ENCODE data around the gene KLF7.

Gene KLF7

GRCh38 chr2:207166349-207167098, 776 bp upstream of the KLF7 start:
- no peaks in the 10 kb centered on the region for H3K9me3 ChIP-seq (ENCODE audit: insufficient read depth, low read depth, low read length)
- peak overlapping the region; percentile 99 for H3K9ac ChIP-seq (ENCODE audit: low read depth, low read length)
- H3K27me3 ChIP-seq (ENCODE audit: insufficient read depth, low read length) = no peaks in the 10 kb centered on the region; the same call in 1 of the 2 replicates
- H3K4me1 ChIP-seq (ENCODE audit: insufficient read depth, low read length) = peaks cover 43% of the 10 kb centered on the region
- peak overlapping the region; percentile 99 for H3K27ac ChIP-seq (ENCODE audit: low read depth, low read length)
- H3K4me3 ChIP-seq (ENCODE audit: low read length) = peak overlapping the region; percentile 73
- WGBS = under 1% methylated on average over 86 of the region's 86 CpGs
- H3K36me3 ChIP-seq (ENCODE audit: insufficient read depth, low read length) = no peaks in the 10 kb centered on the region

GRCh38 chr2:207166039-207166348, 246 bp upstream of the KLF7 start:
- H3K4me1 ChIP-seq (ENCODE audit: insufficient read depth, low read length) = peaks cover 48% of the 10 kb centered on the region
- peak overlapping the region; percentile 99 for H3K27ac ChIP-seq (ENCODE audit: low read depth, low read length)
- no peaks in the 10 kb centered on the region for H3K9me3 ChIP-seq (ENCODE audit: insufficient read depth, low read depth, low read length)
- H3K9ac ChIP-seq (ENCODE audit: low read depth, low read length) = peak overlapping the region; percentile 99
- no peaks in the 10 kb centered on the region for H3K36me3 ChIP-seq (ENCODE audit: insufficient read depth, low read length)
- WGBS = under 1% methylated on average over 20 of the region's 20 CpGs
- peak overlapping the region; percentile 93 for H3K4me3 ChIP-seq (ENCODE audit: low read length)
- no peaks in the 10 kb centered on the region; the same call in 1 of the 2 replicates for H3K27me3 ChIP-seq (ENCODE audit: insufficient read depth, low read length)

- 1% methylated on average over 20 of the region's 20 CpGs for WGBS
- peaks cover 65% of the 10 kb centered on the region for H3K4me1 ChIP-seq (ENCODE audit: insufficient read depth, low read length)
- H3K36me3 ChIP-seq (ENCODE audit: insufficient read depth, low read length) = no peaks in the 10 kb centered on the region
- no peaks in the 10 kb centered on the region; the same call in 1 of the 2 replicates for H3K27me3 ChIP-seq (ENCODE audit: insufficient read depth, low read length)
- H3K4me3 ChIP-seq (ENCODE audit: low read length) = peak overlapping the region; percentile 93
- H3K9me3 ChIP-seq (ENCODE audit: insufficient read depth, low read depth, low read length) = no peaks in the 10 kb centered on the region
- H3K9ac ChIP-seq (ENCODE audit: low read depth, low read length) = peak overlapping the region; percentile 60
- peak overlapping the region; percentile 20; the same call in 1 of the 2 replicates for H3K27ac ChIP-seq (ENCODE audit: low read depth, low read length)
These were observed 1.5 kb downstream of the KLF7 start for GRCh38 chr2:207164006-207164831.

GRCh38 chr2:207163756-207164005, 2.1 kb downstream of the KLF7 start:
- H3K27me3 ChIP-seq (ENCODE audit: insufficient read depth, low read length) = no peaks in the 10 kb centered on the region; the same call in 1 of the 2 replicates
- no peaks in the 10 kb centered on the region for H3K9me3 ChIP-seq (ENCODE audit: insufficient read depth, low read depth, low read length)
- peak overlapping the region; percentile 14; the same call in 1 of the 2 replicates for H3K27ac ChIP-seq (ENCODE audit: low read depth, low read length)
- WGBS = 14% methylated on average over 2 of the region's 2 CpGs
- H3K4me3 ChIP-seq (ENCODE audit: low read length) = peak overlapping the region; percentile 93
- peak overlapping the region; percentile 60; the same call in 1 of the 2 replicates for H3K9ac ChIP-seq (ENCODE audit: low read depth, low read length)
- no peaks in the 10 kb centered on the region for H3K36me3 ChIP-seq (ENCODE audit: insufficient read depth, low read length)
- peaks cover 62% of the 10 kb centered on the region for H3K4me1 ChIP-seq (ENCODE audit: insufficient read depth, low read length)

- H3K9ac ChIP-seq (ENCODE audit: low read depth, low read length) = peak overlapping the region; percentile 60; the same call in 1 of the 2 replicates
- peaks cover 57% of the 10 kb centered on the region for H3K4me1 ChIP-seq (ENCODE audit: insufficient read depth, low read length)
- H3K36me3 ChIP-seq (ENCODE audit: insufficient read depth, low read length) = no peaks in the 10 kb centered on the region
- WGBS = 26% methylated on average over 7 of the region's 7 CpGs
- H3K27ac ChIP-seq (ENCODE audit: low read depth, low read length) = no peak overlapping the region; the same call in 1 of the 2 replicates
- no peaks in the 10 kb centered on the region; the same call in 1 of the 2 replicates for H3K27me3 ChIP-seq (ENCODE audit: insufficient read depth, low read length)
- no peaks in the 10 kb centered on the region for H3K9me3 ChIP-seq (ENCODE audit: insufficient read depth, low read depth, low read length)
- peak overlapping the region; percentile 93 for H3K4me3 ChIP-seq (ENCODE audit: low read length)
These were observed 2.5 kb downstream of the KLF7 start for GRCh38 chr2:207163053-207163755.

GRCh38 chr2:207162316-207162715, 3.4 kb downstream of the KLF7 start:
- H3K4me3 ChIP-seq (ENCODE audit: low read length) = peak overlapping the region; percentile 93; the same call in 1 of the 2 replicates
- H3K27ac ChIP-seq (ENCODE audit: low read depth, low read length) = no peak overlapping the region
- peaks cover 48% of the 10 kb centered on the region for H3K4me1 ChIP-seq (ENCODE audit: insufficient read depth, low read length)
- no peaks in the 10 kb centered on the region; the same call in 1 of the 2 replicates for H3K27me3 ChIP-seq (ENCODE audit: insufficient read depth, low read length)
- H3K9ac ChIP-seq (ENCODE audit: low read depth, low read length) = no peak overlapping the region
- H3K36me3 ChIP-seq (ENCODE audit: insufficient read depth, low read length) = no peaks in the 10 kb centered on the region
- no peaks in the 10 kb centered on the region for H3K9me3 ChIP-seq (ENCODE audit: insufficient read depth, low read depth, low read length)
- WGBS = 81% methylated on average over 8 of the region's 8 CpGs

- H3K9me3 ChIP-seq (ENCODE audit: insufficient read depth, low read depth, low read length) = no peaks in the 10 kb centered on the region
- no peak overlapping the region for H3K9ac ChIP-seq (ENCODE audit: low read depth, low read length)
- H3K4me3 ChIP-seq (ENCODE audit: low read length) = no peak overlapping the region
These were observed 4.3 kb downstream of the KLF7 start for GRCh38 chr2:207161247-207162123.

GRCh38 chr2:207160115-207160514, 5.6 kb downstream of the KLF7 start:
- H3K4me1 ChIP-seq (ENCODE audit: insufficient read depth, low read length) = peaks cover 61% of the 10 kb centered on the region

More at GRCh38 chr2:207161247-207162123, 4.3 kb downstream of the KLF7 start:
- H3K27me3 ChIP-seq (ENCODE audit: insufficient read depth, low read length) = no peaks in the 10 kb centered on the region; the same call in 1 of the 2 replicates
- H3K36me3 ChIP-seq (ENCODE audit: insufficient read depth, low read length) = no peaks in the 10 kb centered on the region
- WGBS = 72% methylated on average over 7 of the region's 7 CpGs
- H3K27ac ChIP-seq (ENCODE audit: low read depth, low read length) = no peak overlapping the region
- peaks cover 48% of the 10 kb centered on the region for H3K4me1 ChIP-seq (ENCODE audit: insufficient read depth, low read length)

GRCh38 chr2:207159002-207159401, 6.7 kb downstream of the KLF7 start:
- peaks cover 72% of the 10 kb centered on the region for H3K4me1 ChIP-seq (ENCODE audit: insufficient read depth, low read length)
- no peak overlapping the region for H3K9ac ChIP-seq (ENCODE audit: low read depth, low read length)
- WGBS = 93% methylated on average over 4 of the region's 4 CpGs
- no peak overlapping the region for H3K4me3 ChIP-seq (ENCODE audit: low read length)
- no peaks in the 10 kb centered on the region for H3K9me3 ChIP-seq (ENCODE audit: insufficient read depth, low read depth, low read length)
- H3K27ac ChIP-seq (ENCODE audit: low read depth, low read length) = no peak overlapping the region
- H3K36me3 ChIP-seq (ENCODE audit: insufficient read depth, low read length) = no peaks in the 10 kb centered on the region
- no peaks in the 10 kb centered on the region for H3K27me3 ChIP-seq (ENCODE audit: insufficient read depth, low read length)

More at GRCh38 chr2:207160115-207160514, 5.6 kb downstream of the KLF7 start:
- WGBS = 46% methylated on average over 6 of the region's 7 CpGs
- H3K36me3 ChIP-seq (ENCODE audit: insufficient read depth, low read length) = no peaks in the 10 kb centered on the region
- no peak overlapping the region for H3K9ac ChIP-seq (ENCODE audit: low read depth, low read length)
- no peaks in the 10 kb centered on the region for H3K9me3 ChIP-seq (ENCODE audit: insufficient read depth, low read depth, low read length)
- no peaks in the 10 kb centered on the region; the same call in 1 of the 2 replicates for H3K27me3 ChIP-seq (ENCODE audit: insufficient read depth, low read length)
- H3K4me3 ChIP-seq (ENCODE audit: low read length) = 0 out of 2 replicates have a peak overlapping the region, but pooled peaks have one; percentile 15
- H3K27ac ChIP-seq (ENCODE audit: low read depth, low read length) = no peak overlapping the region

GRCh38 chr2:207157731-207158130, 8.0 kb downstream of the KLF7 start:
- H3K27me3 ChIP-seq (ENCODE audit: insufficient read depth, low read length) = no peaks in the 10 kb centered on the region
- H3K36me3 ChIP-seq (ENCODE audit: insufficient read depth, low read length) = no peaks in the 10 kb centered on the region
- H3K9me3 ChIP-seq (ENCODE audit: insufficient read depth, low read depth, low read length) = no peaks in the 10 kb centered on the region
- H3K4me1 ChIP-seq (ENCODE audit: insufficient read depth, low read length) = peaks cover 74% of the 10 kb centered on the region
- no peak overlapping the region for H3K27ac ChIP-seq (ENCODE audit: low read depth, low read length)
- H3K9ac ChIP-seq (ENCODE audit: low read depth, low read length) = no peak overlapping the region
- H3K4me3 ChIP-seq (ENCODE audit: low read length) = no peak overlapping the region
- WGBS = 98% methylated on average over 2 of the region's 3 CpGs

Measured in HUES64 (cell line).